Ovary (tissue), 3 donors: ENCODE measurements around the gene NBEA.

ENCODE experiments used
- CTCF ChIP-seq, 3 donors: fragments of 450-650 bp in 2 of 3; fragments of 200-600 bp in 1 of 3; IDR thresholded peaks; one replicate each; pipeline versions ENCODE4 v1.5.1 to v1.8.0; 2016 to 2022; ENCODE audit warnings: antibody characterized with exemption in 3 of 3, mild to moderate bottlenecking in 1 of 3
- EP300 ChIP-seq: sonication (generic); formaldehyde crosslinking; IDR thresholded peaks from one replicate; pipeline ENCODE4 v1.6.1; 2017; ENCODE audit warnings: antibody characterized with exemption
- donor health status: DM: no; HTN: no; CAD: no.

GRCh38 chr13:35343417-35343816, 401.3 kb downstream of the NBEA start:
- TF ChIP-seq CTCF (IDR thresholded peaks at IDR 0.05) (no peak), EP300 (no peak)
